OCI-LY1 (cell line): ENCODE results near the gene CHI3L1.

Source experiments
- H2AFZ ChIP-seq: fragments of 200-600 bp; sonication (generic), shearing (Covaris generic); 2 replicates; pipeline ENCODE4 v1.6.0; 2014; ENCODE audit warnings: antibody characterized with exemption, mild to moderate bottlenecking, low read length
- H3F3A ChIP-seq: fragments of 200-600 bp; sonication (generic), shearing (Covaris generic); 2 replicates; pipeline ENCODE4 v1.6.0; 2014; ENCODE audit warnings: mild to moderate bottlenecking, antibody characterized with exemption, low read length, moderate library complexity; ENCODE audit not compliant: insufficient read depth
- H3K27ac ChIP-seq: fragments of 200-600 bp; sonication (generic); 2 replicates; pipeline ENCODE4 v1.5.1; 2014; ENCODE audit warnings: low read length, mixed run types, mild to moderate bottlenecking, low read depth; ENCODE audit not compliant: poor library complexity, severe bottlenecking
- H3K27me3 ChIP-seq: fragments of 200-600 bp; sonication (generic); 2 replicates; pipeline ENCODE4 v1.6.0; 2014; ENCODE audit warnings: antibody characterized with exemption, mild to moderate bottlenecking, low read length, moderate library complexity; ENCODE audit not compliant: insufficient read depth
- H3K36me3 ChIP-seq: fragments of 200-600 bp; sonication (generic); 2 replicates; pipeline ENCODE4 v1.6.1; 2014; ENCODE audit warnings: mild to moderate bottlenecking, antibody characterized with exemption, low read length, moderate library complexity, mixed read lengths; ENCODE audit not compliant: insufficient read depth
- H3K4me1 ChIP-seq: fragments of 200-600 bp; sonication (generic); 2 replicates; pipeline ENCODE4 v1.5.1; 2014; ENCODE audit warnings: mild to moderate bottlenecking, low read length, moderate library complexity; ENCODE audit not compliant: insufficient read depth, severe bottlenecking
- H3K4me2 ChIP-seq: fragments of 200-600 bp; sonication (generic), shearing (Covaris generic); 2 replicates; pipeline ENCODE4 v1.6.1; 2014; ENCODE audit warnings: low read length
- H3K4me3 ChIP-seq: fragments of 200-600 bp; sonication (generic); 2 replicates; pipeline ENCODE4 v1.5.1; 2014; ENCODE audit warnings: low read length, low read depth, mild to moderate bottlenecking, mixed read lengths; ENCODE audit not compliant: poor library complexity, severe bottlenecking
- H3K79me2 ChIP-seq: fragments of 200-600 bp; shearing (Covaris generic); 2 replicates; pipeline ENCODE4 v1.6.1; 2016; ENCODE audit warnings: mixed run types, low read length, mixed read lengths; ENCODE audit not compliant: insufficient read depth
- H3K9ac ChIP-seq: fragments of 200-600 bp; sonication (generic), shearing (Covaris generic); 2 replicates; pipeline ENCODE4 v1.6.1; 2014; ENCODE audit warnings: mild to moderate bottlenecking, low read length, mixed read lengths
- H3K9me2 ChIP-seq: fragments of 200-600 bp; sonication (generic), shearing (Covaris generic); 2 replicates; pipeline ENCODE4 v1.6.1; 2014; ENCODE audit warnings: low read depth, mild to moderate bottlenecking, low read length, mixed read lengths
- H3K9me3 ChIP-seq: fragments of 200-600 bp; shearing (Covaris generic); 2 replicates; pipeline ENCODE4 v1.6.1; 2014; ENCODE audit warnings: low read length, mixed read lengths
- H4K20me1 ChIP-seq: fragments of 200-600 bp; sonication (generic), shearing (Covaris generic); 2 replicates; pipeline ENCODE4 v1.6.0; 2016; ENCODE audit warnings: mild to moderate bottlenecking, low read length; ENCODE audit not compliant: insufficient read depth
- CTCF ChIP-seq: fragments of 200-600 bp; sonication (generic), shearing (Covaris generic); IDR thresholded peaks from 2 replicates; pipeline ENCODE4 v1.5.1; 2017; ENCODE audit warnings: mild to moderate bottlenecking, antibody characterized with exemption, low read length, moderate library complexity, mixed read lengths
- EZH2 ChIP-seq: fragments of 200-600 bp; sonication (generic), shearing (Covaris generic); IDR thresholded peaks from 2 replicates; pipeline ENCODE4 v1.8.0; 2017; ENCODE audit warnings: borderline replicate concordance, mixed run types, mild to moderate bottlenecking, antibody characterized with exemption, low read length, moderate library complexity, mixed read lengths

The CHI3L1 gene

GRCh38 chr1:203167026-203167912, 19.2 kb downstream of the CHI3L1 start:
- no peaks in the 10 kb centered on the region for H3F3A ChIP-seq
- H3K9me3 ChIP-seq, result no peaks in the 10 kb centered on the region
- H3K27ac ChIP-seq, result no peak overlapping the region
- H3K4me2 ChIP-seq, result no peak overlapping the region
- H3K36me3 ChIP-seq, result no peaks in the 10 kb centered on the region
- H3K9ac ChIP-seq, result no peak overlapping the region
- no peaks in the 10 kb centered on the region for H3K9me2 ChIP-seq
- H3K27me3 ChIP-seq, result 0 out of 2 replicates have a peak, but pooled peaks cover 9% of the 10 kb centered on the region
- no peaks in the 10 kb centered on the region for H3K79me2 ChIP-seq
- H4K20me1 ChIP-seq, result no peaks in the 10 kb centered on the region
- no peak for TF ChIP-seq CTCF
- TF ChIP-seq EZH2, result no peak
- H2AFZ ChIP-seq, result no peak overlapping the region
- no peaks in the 10 kb centered on the region for H3K4me1 ChIP-seq
- no peak overlapping the region for H3K4me3 ChIP-seq

GRCh38 chr1:203166192-203166940, 20.1 kb downstream of the CHI3L1 start:
- no peak overlapping the region for H3K27ac ChIP-seq
- H3F3A ChIP-seq, result no peaks in the 10 kb centered on the region
- H3K27me3 ChIP-seq, result 0 out of 2 replicates have a peak, but pooled peaks cover 9% of the 10 kb centered on the region
- H2AFZ ChIP-seq, result no peak overlapping the region
- no peak overlapping the region for H3K4me2 ChIP-seq
- no peaks in the 10 kb centered on the region for H3K9me2 ChIP-seq
- H3K36me3 ChIP-seq, result no peaks in the 10 kb centered on the region
- H3K9ac ChIP-seq, result no peak overlapping the region
- peak; percentile 33; the same call in 1 of the 2 replicates for TF ChIP-seq CTCF
- no peak for TF ChIP-seq EZH2
- no peaks in the 10 kb centered on the region for H4K20me1 ChIP-seq
- H3K4me1 ChIP-seq, result no peaks in the 10 kb centered on the region
- no peaks in the 10 kb centered on the region for H3K79me2 ChIP-seq
- H3K4me3 ChIP-seq, result no peak overlapping the region
- no peaks in the 10 kb centered on the region for H3K9me3 ChIP-seq

GRCh38 chr1:203165800-203166161, 20.7 kb downstream of the CHI3L1 start:
- Histone ChIP-seq H3K36me3 (no peaks in the 10 kb centered on the region), H3K9me2 (no peaks in the 10 kb centered on the region), H2AFZ (no peak overlapping the region), H3K9me3 (no peaks in the 10 kb centered on the region), H3K4me2 (no peak overlapping the region), H3K4me1 (no peaks in the 10 kb centered on the region), H3K4me3 (no peak overlapping the region), H4K20me1 (no peaks in the 10 kb centered on the region), H3K27me3 (peaks cover 9% of the 10 kb centered on the region; the same call in 1 of the 2 replicates), H3K9ac (no peak overlapping the region), H3K79me2 (no peaks in the 10 kb centered on the region), H3K27ac (no peak overlapping the region), H3F3A (no peaks in the 10 kb centered on the region)
- no peak for TF ChIP-seq EZH2
- TF ChIP-seq CTCF, result no peak
